Natural killer cell (primary cell): ENCODE measurements around the gene CYB5R3. TPM values are rescaled to one million over a fixed set of nuclear protein-coding genes. Genes with fewer than 3 reads are reported as not detected.

Experiments used
- ATAC-seq, 3 donors: fragments of 150-1000 bp in 2 of 3; fragments of 200-7000 bp in 1 of 3; cut with Tn5 transposase; 1 replicate in 1 of 3; 2 replicates in 2 of 3; pipeline ENCODE4 v1.10.0; 2021; ENCODE audit warnings: mild to moderate bottlenecking in 2 of 3, moderate library complexity in 2 of 3
- DNase-seq, 2 donors: peaks; one replicate each; pipeline versions ENCODE4 v3.0.0 to v3.0.0-alpha.2; 2013 to 2021; ENCODE audit warnings: mixed read lengths in 1 of 2
- H3K27ac ChIP-seq: one replicate; pipeline ENCODE4 v1.5.1; 2013; ENCODE audit warnings: mild to moderate bottlenecking, low read length
- H3K27me3 ChIP-seq: one replicate; pipeline ENCODE4 v1.6.1; 2013; ENCODE audit warnings: low read length; ENCODE audit not compliant: control insufficient read depth, insufficient read depth
- H3K36me3 ChIP-seq: one replicate; pipeline ENCODE4 v1.6.1; 2013; ENCODE audit warnings: low read length; ENCODE audit not compliant: control insufficient read depth, insufficient read depth
- H3K4me1 ChIP-seq: one replicate; pipeline ENCODE4 v1.6.1; 2013; ENCODE audit warnings: low read length; ENCODE audit not compliant: control insufficient read depth, insufficient read depth
- H3K4me3 ChIP-seq: one replicate; pipeline ENCODE4 v1.5.1; 2013; ENCODE audit warnings: low read length
- H3K9me3 ChIP-seq: one replicate; pipeline ENCODE4 v1.6.1; 2013; ENCODE audit warnings: low read length; ENCODE audit not compliant: control insufficient read depth, insufficient read depth
- H3K27ac Mint-ChIP-seq, 2 donors: one replicate each; pipeline ENCODE4 v1.8.0; 2022; ENCODE audit warnings: mild to moderate bottlenecking in 2 of 2, mixed read lengths in 2 of 2, moderate library complexity in 1 of 2
- H3K27me3 Mint-ChIP-seq, 2 donors: one replicate each; pipeline ENCODE4 v1.8.0; 2022; ENCODE audit warnings: low read depth in 2 of 2, mixed read lengths in 2 of 2
- H3K36me3 Mint-ChIP-seq: one replicate; pipeline ENCODE4 v1.8.0; 2022; ENCODE audit warnings: mixed read lengths
- H3K4me1 Mint-ChIP-seq, 2 donors: one replicate each; pipeline ENCODE4 v1.8.0; 2022; ENCODE audit warnings: mixed read lengths in 2 of 2
- H3K4me3 Mint-ChIP-seq: one replicate; pipeline ENCODE4 v1.8.0; 2022; ENCODE audit warnings: mild to moderate bottlenecking, moderate library complexity, mixed read lengths
- H3K9me3 Mint-ChIP-seq, 2 donors: one replicate each; pipeline ENCODE4 v1.8.0; 2022; ENCODE audit warnings: mixed read lengths in 2 of 2
- WGBS: methylation state at CpG from one replicate; pipeline ENCODE4 v1.1.7; 2013; ENCODE audit warnings: missing lambda C conversion rate; ENCODE audit not compliant: insufficient coverage; 5-methylcytosine and 5-hydroxymethylcytosine counted together
- intact Hi-C: fragments of 100-400 bp; cut with micrococcal nuclease; formaldehyde crosslinking; loops from one replicate; pipeline ENCODE4 v1.14.2; 2022
- total RNA-seq, 4 donors: library from RNA; stranded (reverse); fragments of 120-200 nt in 1 of 4; gene quantifications; one replicate each; pipeline versions ENCODE4 v1.2.3 to v1.2.4, GENCODE V29; 2013 to 2022
- TF ChIP-seq, protein P1 (sequence below): fragments of 200-600 bp; IDR thresholded peaks from one replicate; pipeline ENCODE4 v1.8.0; 2022; ENCODE audit warnings: antibody characterized with exemption

Gene CYB5R3
- total RNA-seq, 3 donors from 2014 or later (not counting 1 experiment from before 2014, with no cell fraction given): 55.7 to 72.6 (median 68.0) TPM

DNA sequence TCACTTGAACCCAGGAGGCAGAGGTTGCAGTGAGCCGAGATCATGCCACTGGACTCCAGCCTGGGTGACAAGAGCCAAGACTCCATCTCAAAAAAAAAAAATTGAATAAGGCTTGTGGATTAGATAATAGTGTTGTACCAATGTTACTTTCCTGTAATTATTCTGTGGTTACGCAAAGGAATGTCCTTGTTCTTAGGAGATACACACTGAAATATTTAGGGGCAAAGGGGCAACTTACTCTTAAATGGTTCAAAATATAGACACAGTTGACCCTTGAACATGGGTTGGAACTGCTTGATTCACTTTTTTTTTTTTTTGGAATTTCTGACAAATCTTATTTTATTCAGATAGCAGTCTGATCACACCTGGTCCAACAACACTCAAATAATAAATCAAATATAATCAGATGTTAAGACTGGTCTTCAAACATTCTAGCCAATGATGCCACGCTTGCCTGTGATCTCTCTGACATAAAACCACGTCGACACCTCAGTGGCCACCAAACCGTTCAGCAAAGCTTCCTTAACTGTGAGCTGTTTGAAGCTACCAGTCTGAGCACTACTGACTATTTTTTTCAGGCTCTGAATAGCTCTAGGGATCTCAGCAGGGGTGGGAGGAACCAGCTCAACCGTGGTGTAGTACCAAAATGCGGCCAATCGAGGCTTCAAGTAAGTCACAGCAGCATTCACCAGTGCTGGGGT, 9.5 kb downstream of the CYB5R3 start:
- TF ChIP-seq, protein P1, sequence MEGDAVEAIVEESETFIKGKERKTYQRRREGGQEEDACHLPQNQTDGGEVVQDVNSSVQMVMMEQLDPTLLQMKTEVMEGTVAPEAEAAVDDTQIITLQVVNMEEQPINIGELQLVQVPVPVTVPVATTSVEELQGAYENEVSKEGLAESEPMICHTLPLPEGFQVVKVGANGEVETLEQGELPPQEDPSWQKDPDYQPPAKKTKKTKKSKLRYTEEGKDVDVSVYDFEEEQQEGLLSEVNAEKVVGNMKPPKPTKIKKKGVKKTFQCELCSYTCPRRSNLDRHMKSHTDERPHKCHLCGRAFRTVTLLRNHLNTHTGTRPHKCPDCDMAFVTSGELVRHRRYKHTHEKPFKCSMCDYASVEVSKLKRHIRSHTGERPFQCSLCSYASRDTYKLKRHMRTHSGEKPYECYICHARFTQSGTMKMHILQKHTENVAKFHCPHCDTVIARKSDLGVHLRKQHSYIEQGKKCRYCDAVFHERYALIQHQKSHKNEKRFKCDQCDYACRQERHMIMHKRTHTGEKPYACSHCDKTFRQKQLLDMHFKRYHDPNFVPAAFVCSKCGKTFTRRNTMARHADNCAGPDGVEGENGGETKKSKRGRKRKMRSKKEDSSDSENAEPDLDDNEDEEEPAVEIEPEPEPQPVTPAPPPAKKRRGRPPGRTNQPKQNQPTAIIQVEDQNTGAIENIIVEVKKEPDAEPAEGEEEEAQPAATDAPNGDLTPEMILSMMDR: no peak
- intact Hi-C loops: no loop called here
- peaks cover 8% of the 10 kb centered on the region for H3K36me3 ChIP-seq
- peaks cover 6 to 19% of the 10 kb centered on the region in 2 donors for H3K4me1 Mint-ChIP-seq
- H3K4me3 Mint-ChIP-seq: no peak overlapping the region
- DNase-seq (no peak), ATAC-seq (no peak)
- no peak overlapping the region for H3K27ac ChIP-seq
- H3K27ac Mint-ChIP-seq: no peak overlapping the region
- WGBS: 58% methylated on average over 9 of the region's 9 CpGs
- H3K9me3 ChIP-seq: no peaks in the 10 kb centered on the region
- H3K36me3 Mint-ChIP-seq: no peaks in the 10 kb centered on the region
- H3K4me1 ChIP-seq: peaks cover 16% of the 10 kb centered on the region
- H3K4me3 ChIP-seq: no peak overlapping the region
- no peaks in the 10 kb centered on the region for H3K9me3 Mint-ChIP-seq
- no peaks in the 10 kb centered on the region for H3K27me3 Mint-ChIP-seq
- no peaks in the 10 kb centered on the region for H3K27me3 ChIP-seq

DNA sequence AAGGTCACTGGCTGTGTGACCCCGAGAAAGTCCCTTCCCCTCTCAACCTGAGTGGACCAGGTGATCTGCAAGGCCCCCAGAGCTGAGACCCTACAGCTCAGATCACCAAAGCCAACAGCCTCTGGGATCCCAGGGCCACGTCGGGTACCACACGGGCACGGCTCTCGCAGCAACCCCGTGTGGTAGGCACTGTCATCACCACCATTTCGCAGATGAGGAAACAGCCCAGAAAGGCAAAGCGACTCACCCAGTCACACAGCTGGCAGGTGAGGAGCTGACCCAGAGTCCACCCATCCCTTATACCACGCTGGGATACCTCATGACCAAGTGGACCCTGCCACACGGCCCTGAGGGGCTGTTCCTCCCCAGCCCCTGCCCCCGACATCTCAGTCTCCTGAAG, 11.6 kb downstream of the CYB5R3 start:
- no peaks in the 10 kb centered on the region for H3K36me3 Mint-ChIP-seq
- no peak overlapping the region for H3K4me3 ChIP-seq
- peaks cover 16% of the 10 kb centered on the region for H3K36me3 ChIP-seq
- WGBS: 94% methylated on average over 12 of the region's 12 CpGs
- no peaks in the 10 kb centered on the region for H3K9me3 ChIP-seq
- H3K4me1 Mint-ChIP-seq: peaks cover 0 to 6% of the 10 kb centered on the region in 2 donors
- H3K27me3 ChIP-seq: no peaks in the 10 kb centered on the region
- intact Hi-C loops: no loop called here
- H3K27me3 Mint-ChIP-seq: no peaks in the 10 kb centered on the region
- H3K27ac Mint-ChIP-seq: no peak overlapping the region
- H3K4me3 Mint-ChIP-seq: no peak overlapping the region
- H3K27ac ChIP-seq: no peak overlapping the region
- TF ChIP-seq, protein P1: no peak
- DNase-seq: no peak
- no peak for ATAC-seq
- no peaks in the 10 kb centered on the region for H3K4me1 ChIP-seq
- H3K9me3 Mint-ChIP-seq: no peaks in the 10 kb centered on the region

DNA sequence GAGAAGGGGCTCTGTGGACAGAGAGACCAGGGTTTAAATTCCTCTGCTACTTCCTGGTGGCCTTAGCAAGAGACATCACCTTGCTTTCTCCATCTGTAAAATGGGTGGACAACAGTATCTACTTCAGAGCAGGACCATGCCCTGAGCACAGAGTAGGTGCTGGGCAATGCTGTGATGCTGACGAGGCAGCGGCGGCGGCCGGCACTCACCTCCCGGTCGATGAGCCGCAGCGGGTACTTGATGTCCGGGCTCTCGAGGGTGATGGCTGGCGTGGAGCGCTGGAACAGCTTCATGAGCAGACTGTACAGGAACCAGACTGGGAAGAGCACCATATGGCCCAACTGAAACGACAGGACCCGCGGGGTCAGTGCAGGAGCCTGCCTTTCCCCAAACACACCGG, 12.7 kb downstream of the CYB5R3 start:
- Mint-ChIP-seq H3K4me1 (peaks cover 0 to 6% of the 10 kb centered on the region in 2 donors), H3K4me3 (no peak overlapping the region), H3K27ac (no peak overlapping the region), H3K9me3 (no peaks in the 10 kb centered on the region), H3K27me3 (no peaks in the 10 kb centered on the region), H3K36me3 (no peaks in the 10 kb centered on the region)
- DNase-seq (no peak), ATAC-seq (no peak)
- TF ChIP-seq, protein P1: no peak
- Histone ChIP-seq H3K36me3 (peaks cover 23% of the 10 kb centered on the region), H3K4me3 (no peak overlapping the region), H3K27me3 (no peaks in the 10 kb centered on the region), H3K4me1 (no peaks in the 10 kb centered on the region), H3K9me3 (no peaks in the 10 kb centered on the region), H3K27ac (no peak overlapping the region)
- WGBS: 98% methylated on average over 17 of the region's 17 CpGs
- intact Hi-C loops: no loop called here

DNA sequence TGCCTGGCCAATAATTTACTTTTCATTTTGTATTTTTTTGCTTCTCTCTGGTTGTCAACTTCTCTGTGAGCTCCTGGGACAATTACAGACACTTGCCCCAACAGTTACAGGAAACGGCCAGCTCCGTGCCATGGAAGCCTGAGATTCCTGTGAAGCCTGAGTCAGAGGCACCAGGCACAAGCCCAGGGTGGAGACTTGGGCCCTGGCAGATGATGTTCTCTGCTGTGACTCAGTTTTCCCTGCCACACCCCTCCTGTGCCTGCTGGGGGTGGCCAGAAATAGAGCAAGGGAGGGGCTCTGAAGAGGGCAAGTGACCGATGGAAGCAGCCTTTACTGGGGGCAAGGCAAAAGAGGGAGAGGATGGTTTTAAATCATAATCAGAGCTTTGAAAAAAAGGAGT, 13.7 kb downstream of the CYB5R3 start:
- Mint-ChIP-seq H3K4me3 (no peak overlapping the region), H3K27me3 (no peaks in the 10 kb centered on the region), H3K9me3 (no peaks in the 10 kb centered on the region), H3K4me1 (peaks cover 0 to 1% of the 10 kb centered on the region in 2 donors), H3K27ac (no peak overlapping the region), H3K36me3 (no peaks in the 10 kb centered on the region)
- TF ChIP-seq, protein P1: no peak
- WGBS: 94% methylated on average over 3 of the region's 3 CpGs
- Histone ChIP-seq H3K4me3 (no peak overlapping the region), H3K36me3 (peaks cover 33% of the 10 kb centered on the region), H3K4me1 (no peaks in the 10 kb centered on the region), H3K27me3 (no peaks in the 10 kb centered on the region), H3K9me3 (no peaks in the 10 kb centered on the region), H3K27ac (no peak overlapping the region)
- intact Hi-C loops: no loop called here
- ATAC-seq: no peak
- DNase-seq: no peak
